GM12878 (cell line): ENCODE measurements around the gene RPL31. TPM values are rescaled to one million over a fixed set of nuclear protein-coding genes. Genes with fewer than 3 reads are reported as not detected.

Experiments
- ATAC-seq: fragments of 200-7000 bp; cut with Tn5 transposase; 3 replicates; pipeline ENCODE4 v1.9.1; 2020; ENCODE audit warnings: mild to moderate bottlenecking, moderate library complexity
- BruUV-seq: library from RNA; stranded (reverse); fragments of 400-500 nt; replicated peaks from 2 replicates; lab custom pipeline; 2021; lab: Mats Ljungman, UMichigan
- CTCF ChIA-PET: fragments of 300-600 bp; sonication (Branson Sonifier 250); formaldehyde crosslinking; extraction: SDS; loops from one replicate; lab custom pipeline; 2021; ENCODE audit warnings: inconsistent platforms; lab: Yijun Ruan, JAX
- POLR2A ChIA-PET: fragments of 350-600 bp; formaldehyde crosslinking; extraction: SDS; loops from one replicate; lab custom pipeline; 2021; ENCODE audit warnings: inconsistent platforms; lab: Charles Lee
- RAD21 ChIA-PET: fragments of 300-600 bp; sonication (Branson Sonifier 250); formaldehyde crosslinking; loops from one replicate; lab custom pipeline; 2023; ENCODE audit warnings: antibody characterized with exemption; ENCODE audit not compliant: unreplicated experiment; lab: Charles Lee
- SMC1A ChIA-PET: fragments of 300-600 bp; sonication (Branson Sonifier 250); formaldehyde crosslinking; loops from one replicate; lab custom pipeline; 2023; ENCODE audit not compliant: unreplicated experiment, uncharacterized antibody; lab: Charles Lee
- DNase-seq: peaks from one replicate; pipeline ENCODE4 v3.0.0-alpha.2; 2011; ENCODE audit warnings: low read depth, low spot score
- FAIRE-seq: peaks from 3 replicates; lab custom pipeline; 2011; peaks lifted over from hg19 to GRCh38; lab: Jason Lieb, UNC
- H2AFZ ChIP-seq: 2 replicates; pipeline ENCODE4 v1.6.0; 2011; ENCODE audit warnings: low read depth, low read length, control low read depth; ENCODE audit not compliant: control insufficient read depth
- H3K27ac ChIP-seq: 2 replicates; pipeline ENCODE4 v1.5.1; 2011; ENCODE audit warnings: control low read depth; ENCODE audit not compliant: control insufficient read depth, insufficient read depth
- H3K27me3 ChIP-seq, 2 experiments: replicated peaks in 1 of 2; 2 replicates each; pipeline versions ENCODE4 v1.6.0 to v1.6.1; 2011; ENCODE audit warnings: low read length in 1 of 2; ENCODE audit not compliant: control insufficient read depth in 2 of 2, insufficient read depth in 2 of 2
- H3K36me3 ChIP-seq, 2 experiments: 2 replicates each; pipeline ENCODE4 v1.5.1; 2011; ENCODE audit warnings: low read length in 1 of 2; ENCODE audit not compliant: control insufficient read depth in 2 of 2, insufficient read depth in 2 of 2
- H3K4me1 ChIP-seq: 2 replicates; pipeline ENCODE4 v1.6.1; 2011; ENCODE audit warnings: mild to moderate bottlenecking, low read length, moderate library complexity, mixed read lengths; ENCODE audit not compliant: control insufficient read depth, insufficient read depth
- H3K4me2 ChIP-seq: 2 replicates; pipeline ENCODE4 v1.6.0; 2011; ENCODE audit warnings: control low read depth; ENCODE audit not compliant: control insufficient read depth, insufficient read depth
- H3K4me3 ChIP-seq: fragments of 200-600 bp; sonication (generic); 2 replicates; pipeline ENCODE4 v1.5.1; 2016
- H3K79me2 ChIP-seq: 2 replicates; pipeline ENCODE4 v1.6.0; 2011; ENCODE audit warnings: low read length; ENCODE audit not compliant: control insufficient read depth, insufficient read depth
- H3K9ac ChIP-seq: 2 replicates; pipeline ENCODE4 v1.8.0; 2011; ENCODE audit warnings: low read length, control low read depth, mixed read lengths; ENCODE audit not compliant: control insufficient read depth, insufficient read depth
- H3K9me3 ChIP-seq: replicated peaks from 3 replicates; pipeline ENCODE4 v1.5.1; 2011; ENCODE audit warnings: mild to moderate bottlenecking, low read length; ENCODE audit not compliant: control insufficient read depth, insufficient read depth
- H4K20me1 ChIP-seq: 2 replicates; pipeline ENCODE4 v1.6.0; 2011; ENCODE audit not compliant: control insufficient read depth, insufficient read depth
- CBFB ChIP-seq: IDR thresholded peaks from 2 replicates; pipeline ENCODE4 v1.6.1; 2016; ENCODE audit warnings: antibody characterized with exemption, low read depth
- CEBPZ ChIP-seq: fragments of 150-350 bp; IDR thresholded peaks from 2 replicates; pipeline ENCODE4 v1.6.1; 2016; ENCODE audit warnings: low read depth, low read length
- CHD1 ChIP-seq: IDR thresholded peaks from 2 replicates; pipeline ENCODE4 v1.6.1; 2012; ENCODE audit warnings: low read depth, low read length, improper control_type of control experiment
- DPF2 ChIP-seq: fragments of 450-650 bp; IDR thresholded peaks from 2 replicates; pipeline ENCODE4 v1.6.1; 2017; ENCODE audit warnings: mild to moderate bottlenecking
- FOXK2 ChIP-seq: fragments of 450-650 bp; IDR thresholded peaks from 2 replicates; pipeline ENCODE4 v1.6.1; 2017; ENCODE audit warnings: mild to moderate bottlenecking, moderate library complexity
- IKZF2 ChIP-seq, 2 experiments: fragments of 450-650 bp; IDR thresholded peaks; 2 replicates each; pipeline ENCODE4 v1.6.1; 2017; ENCODE audit warnings: mild to moderate bottlenecking in 2 of 2, moderate library complexity in 2 of 2
- JUNB ChIP-seq: IDR thresholded peaks from 2 replicates; pipeline ENCODE4 v1.6.1; 2016; ENCODE audit warnings: antibody characterized with exemption, mild to moderate bottlenecking
- MTA3 ChIP-seq: IDR thresholded peaks from 2 replicates; pipeline ENCODE4 v1.6.1; 2012; ENCODE audit warnings: low read length, inconsistent platforms, borderline replicate concordance
- NR2C2 ChIP-seq: IDR thresholded peaks from 2 replicates; pipeline ENCODE4 v1.6.1; 2011; ENCODE audit warnings: borderline replicate concordance, low read depth; ENCODE audit not compliant: control insufficient read depth, insufficient read length
- PML ChIP-seq: IDR thresholded peaks from 2 replicates; pipeline ENCODE4 v1.6.1; 2012; ENCODE audit warnings: low read length, inconsistent platforms
- SP1 ChIP-seq: IDR thresholded peaks from one replicate; pipeline ENCODE4 v1.6.1; 2011; ENCODE audit warnings: low read depth, low read length
- SUZ12 ChIP-seq: fragments of 200-600 bp; sonication (generic); IDR thresholded peaks from one replicate; pipeline ENCODE4 v1.6.1; 2018; ENCODE audit warnings: antibody characterized with exemption, mild to moderate bottlenecking; ENCODE audit not compliant: unreplicated experiment
- WRNIP1 ChIP-seq: IDR thresholded peaks from 2 replicates; pipeline ENCODE4 v1.6.1; 2011; ENCODE audit warnings: low read depth, low read length, improper control_type of control experiment, borderline replicate concordance
- WGBS: methylation state at CpG from one replicate; pipeline ENCODE4 v1.1.6; 2016; ENCODE audit warnings: low lambda C conversion rate; ENCODE audit not compliant: insufficient replicate concordance, insufficient coverage; ENCODE audit errors: missing lambda C conversion rate; 5-methylcytosine and 5-hydroxymethylcytosine counted together
- in situ Hi-C: fragments of 300-500 bp; cut with MboI; formaldehyde crosslinking; loops from 9 replicates; pipeline ENCODE4 v1.14.3; 2018; ENCODE audit warnings: mixed read lengths
- intact Hi-C: fragments of 100-400 bp; cut with micrococcal nuclease; formaldehyde crosslinking; loops from one replicate; pipeline ENCODE4 v1.14.2; 2022; ENCODE audit not compliant: unreplicated experiment
- polyA plus RNA-seq, 11 experiments: library from polyadenylated mRNA; depleted of rRNA in 4 of 11; unstranded in 6 of 11; stranded (reverse) in 5 of 11; fragments of >200 nt; fragmentation: Nextera tagmentation in 4 of 11; fragmentation: Illumina TruSeq in 1 of 11; extraction: Ambion mirVana in 4 of 11; extraction: Trizol in 1 of 11; gene quantifications; 1 replicate in 1 of 11; 2 replicates in 10 of 11; pipeline versions ENCODE4 v1.2.1 to v1.2.3, GENCODE V29; 2011 to 2016; ENCODE audit warnings: inconsistent platforms in 2 of 11, missing spikeins in 2 of 11, low read depth in 1 of 11
- total RNA-seq, 4 experiments: library from RNA; depleted of rRNA in 3 of 4; stranded (reverse); fragments of >200 nt in 3 of 4; fragmentation: Illumina TruSeq in 1 of 4; extraction: Trizol in 1 of 4; gene quantifications; 2 replicates each; pipeline versions ENCODE4 v1.2.1 to v1.2.3, GENCODE V29; 2013 to 2021
- TF ChIP-seq, protein P1 (sequence below): IDR thresholded peaks from 2 replicates; pipeline ENCODE4 v1.6.1; 2012; ENCODE audit warnings: improper control_type of control experiment, low read depth, low read length; ENCODE audit not compliant: insufficient replicate concordance
- TF ChIP-seq, protein P2 (sequence below): fragments of 450-650 bp; IDR thresholded peaks from 2 replicates; pipeline ENCODE4 v1.6.1; 2016; ENCODE audit warnings: mild to moderate bottlenecking

The RPL31 gene
- total and polyA plus RNA-seq, 10 of the 15 experiments (the other 5 are each of a cell fraction or from before 2014, with no cell fraction given) = 1,643 to 8,551 (median 2,208) TPM

GRCh38 chr2:101030866-101031554 is 28.9 kb downstream of the RPL31 start:
- WGBS = 53% methylated on average over 10 of the region's 10 CpGs
- RAD21 ChIA-PET = interaction anchor here (1.6 kb wide), 1 partner anchor 19 kb away, joined by 4 read pairs; no protein-coding TSS in a partner anchor
- no peak overlapping the region for H3K27ac ChIP-seq
- H3K4me2 ChIP-seq = no peak overlapping the region
- no peaks in the 10 kb centered on the region for H3K4me1 ChIP-seq
- POLR2A ChIA-PET = no interaction called here
- H3K36me3 ChIP-seq = no peaks in the 10 kb centered on the region; a peak in 2 of 4 replicates
- DNase-seq (no peak), ATAC-seq (peak; percentile 22; the same call in 1 of the 3 replicates), FAIRE-seq (no peak)
- intact Hi-C loops = no loop called here
- CTCF ChIA-PET = interaction anchor here (2.0 to 2.1 kb wide), 2 partner anchors 122 to 172 kb away, joined by 4 to 5 read pairs; no protein-coding TSS in a partner anchor
- in situ Hi-C loops = no loop called here
- BruUV-seq = no TSS peak
- no peaks in the 10 kb centered on the region for H3K27me3 ChIP-seq
- SMC1A ChIA-PET = interaction anchor here (0.5 to 1.4 kb wide), 2 partner anchors 33 to 85 kb away, joined by 3 to 4 read pairs; no protein-coding TSS in a partner anchor
- no peaks in the 10 kb centered on the region for H4K20me1 ChIP-seq
- H2AFZ ChIP-seq = no peak overlapping the region
- no peak overlapping the region for H3K9ac ChIP-seq
- no peak overlapping the region for H3K4me3 ChIP-seq
- H3K79me2 ChIP-seq = no peaks in the 10 kb centered on the region
- H3K9me3 ChIP-seq = no peaks in the 10 kb centered on the region
- no peak for TF ChIP-seq JUNB
- TF ChIP-seq FOXK2 = no peak
- TF ChIP-seq CHD1 = no peak
- TF ChIP-seq DPF2 = no peak
- TF ChIP-seq, protein P1, sequence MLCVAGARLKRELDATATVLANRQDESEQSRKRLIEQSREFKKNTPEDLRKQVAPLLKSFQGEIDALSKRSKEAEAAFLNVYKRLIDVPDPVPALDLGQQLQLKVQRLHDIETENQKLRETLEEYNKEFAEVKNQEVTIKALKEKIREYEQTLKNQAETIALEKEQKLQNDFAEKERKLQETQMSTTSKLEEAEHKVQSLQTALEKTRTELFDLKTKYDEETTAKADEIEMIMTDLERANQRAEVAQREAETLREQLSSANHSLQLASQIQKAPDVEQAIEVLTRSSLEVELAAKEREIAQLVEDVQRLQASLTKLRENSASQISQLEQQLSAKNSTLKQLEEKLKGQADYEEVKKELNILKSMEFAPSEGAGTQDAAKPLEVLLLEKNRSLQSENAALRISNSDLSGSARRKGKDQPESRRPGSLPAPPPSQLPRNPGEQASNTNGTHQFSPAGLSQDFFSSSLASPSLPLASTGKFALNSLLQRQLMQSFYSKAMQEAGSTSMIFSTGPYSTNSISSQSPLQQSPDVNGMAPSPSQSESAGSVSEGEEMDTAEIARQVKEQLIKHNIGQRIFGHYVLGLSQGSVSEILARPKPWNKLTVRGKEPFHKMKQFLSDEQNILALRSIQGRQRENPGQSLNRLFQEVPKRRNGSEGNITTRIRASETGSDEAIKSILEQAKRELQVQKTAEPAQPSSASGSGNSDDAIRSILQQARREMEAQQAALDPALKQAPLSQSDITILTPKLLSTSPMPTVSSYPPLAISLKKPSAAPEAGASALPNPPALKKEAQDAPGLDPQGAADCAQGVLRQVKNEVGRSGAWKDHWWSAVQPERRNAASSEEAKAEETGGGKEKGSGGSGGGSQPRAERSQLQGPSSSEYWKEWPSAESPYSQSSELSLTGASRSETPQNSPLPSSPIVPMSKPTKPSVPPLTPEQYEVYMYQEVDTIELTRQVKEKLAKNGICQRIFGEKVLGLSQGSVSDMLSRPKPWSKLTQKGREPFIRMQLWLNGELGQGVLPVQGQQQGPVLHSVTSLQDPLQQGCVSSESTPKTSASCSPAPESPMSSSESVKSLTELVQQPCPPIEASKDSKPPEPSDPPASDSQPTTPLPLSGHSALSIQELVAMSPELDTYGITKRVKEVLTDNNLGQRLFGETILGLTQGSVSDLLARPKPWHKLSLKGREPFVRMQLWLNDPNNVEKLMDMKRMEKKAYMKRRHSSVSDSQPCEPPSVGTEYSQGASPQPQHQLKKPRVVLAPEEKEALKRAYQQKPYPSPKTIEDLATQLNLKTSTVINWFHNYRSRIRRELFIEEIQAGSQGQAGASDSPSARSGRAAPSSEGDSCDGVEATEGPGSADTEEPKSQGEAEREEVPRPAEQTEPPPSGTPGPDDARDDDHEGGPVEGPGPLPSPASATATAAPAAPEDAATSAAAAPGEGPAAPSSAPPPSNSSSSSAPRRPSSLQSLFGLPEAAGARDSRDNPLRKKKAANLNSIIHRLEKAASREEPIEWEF = no peak
- no peak for TF ChIP-seq PML
- no peak for TF ChIP-seq NR2C2
- no peak for TF ChIP-seq CEBPZ
- TF ChIP-seq MTA3 = no peak
- TF ChIP-seq SP1 = no peak
- no peak for TF ChIP-seq CBFB
- no peak for TF ChIP-seq IKZF2 (IDR thresholded peaks at IDR 0.05)
- TF ChIP-seq, protein P2, sequence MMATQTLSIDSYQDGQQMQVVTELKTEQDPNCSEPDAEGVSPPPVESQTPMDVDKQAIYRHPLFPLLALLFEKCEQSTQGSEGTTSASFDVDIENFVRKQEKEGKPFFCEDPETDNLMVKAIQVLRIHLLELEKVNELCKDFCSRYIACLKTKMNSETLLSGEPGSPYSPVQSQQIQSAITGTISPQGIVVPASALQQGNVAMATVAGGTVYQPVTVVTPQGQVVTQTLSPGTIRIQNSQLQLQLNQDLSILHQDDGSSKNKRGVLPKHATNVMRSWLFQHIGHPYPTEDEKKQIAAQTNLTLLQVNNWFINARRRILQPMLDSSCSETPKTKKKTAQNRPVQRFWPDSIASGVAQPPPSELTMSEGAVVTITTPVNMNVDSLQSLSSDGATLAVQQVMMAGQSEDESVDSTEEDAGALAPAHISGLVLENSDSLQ = no peak
- TF ChIP-seq WRNIP1 = no peak
- TF ChIP-seq SUZ12 = no peak
